Retinal pigment epithelial cell (primary cell): ENCODE measurements around the gene DUOX1.

Experiments
- DNase-seq: peaks from one replicate; pipeline ENCODE4 v3.0.0-alpha.2; 2010; ENCODE audit warnings: low read depth
- H3K4me3 ChIP-seq: 2 replicates; pipeline ENCODE4 v1.5.1; 2011; ENCODE audit warnings: mild to moderate bottlenecking, low read length, control low read depth, moderate library complexity
- TF ChIP-seq, protein P1 (sequence below): conservative IDR thresholded peaks from 2 replicates; pipeline ENCODE4 v1.5.1; 2011; ENCODE audit warnings: low read depth, low read length, control low read depth, inconsistent platforms

Gene DUOX1

DNA sequence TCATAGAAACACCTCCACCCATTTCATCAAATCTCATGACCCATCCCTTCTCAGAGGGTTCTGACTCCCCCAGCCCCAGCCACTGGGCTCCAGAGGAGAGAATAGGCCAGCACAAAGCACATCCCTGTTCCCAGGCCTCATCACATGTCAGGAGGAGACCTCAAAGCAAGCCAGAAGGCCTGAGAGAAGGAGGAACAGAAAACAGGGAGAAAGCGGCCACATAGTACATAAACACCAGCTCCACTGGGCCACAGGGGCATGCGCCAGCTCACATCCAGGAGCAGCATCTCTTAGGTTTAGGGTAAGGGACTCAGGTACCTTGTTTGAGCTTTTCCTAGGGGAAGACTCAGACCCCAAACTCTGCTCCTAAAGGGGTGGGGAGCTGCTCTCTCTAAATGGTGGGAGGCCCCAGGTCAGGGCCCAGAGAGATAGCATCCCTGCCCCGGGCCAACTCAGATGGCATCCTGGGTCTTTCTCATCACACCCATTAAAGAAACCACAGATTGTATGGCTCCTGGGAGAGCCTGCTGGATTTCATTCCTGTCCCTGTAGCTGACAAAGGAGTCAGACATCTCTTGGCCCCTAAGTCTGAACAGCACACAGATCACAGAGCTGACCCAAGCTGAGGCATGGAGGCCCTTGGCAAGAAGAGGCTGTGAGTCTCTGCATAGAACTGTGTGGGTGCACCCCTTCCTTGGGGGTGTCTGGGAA lies 55.4 kb downstream of the DUOX1 start:
- DNase-seq = no peak
- no peak overlapping the region for H3K4me3 ChIP-seq
- TF ChIP-seq, protein P1, sequence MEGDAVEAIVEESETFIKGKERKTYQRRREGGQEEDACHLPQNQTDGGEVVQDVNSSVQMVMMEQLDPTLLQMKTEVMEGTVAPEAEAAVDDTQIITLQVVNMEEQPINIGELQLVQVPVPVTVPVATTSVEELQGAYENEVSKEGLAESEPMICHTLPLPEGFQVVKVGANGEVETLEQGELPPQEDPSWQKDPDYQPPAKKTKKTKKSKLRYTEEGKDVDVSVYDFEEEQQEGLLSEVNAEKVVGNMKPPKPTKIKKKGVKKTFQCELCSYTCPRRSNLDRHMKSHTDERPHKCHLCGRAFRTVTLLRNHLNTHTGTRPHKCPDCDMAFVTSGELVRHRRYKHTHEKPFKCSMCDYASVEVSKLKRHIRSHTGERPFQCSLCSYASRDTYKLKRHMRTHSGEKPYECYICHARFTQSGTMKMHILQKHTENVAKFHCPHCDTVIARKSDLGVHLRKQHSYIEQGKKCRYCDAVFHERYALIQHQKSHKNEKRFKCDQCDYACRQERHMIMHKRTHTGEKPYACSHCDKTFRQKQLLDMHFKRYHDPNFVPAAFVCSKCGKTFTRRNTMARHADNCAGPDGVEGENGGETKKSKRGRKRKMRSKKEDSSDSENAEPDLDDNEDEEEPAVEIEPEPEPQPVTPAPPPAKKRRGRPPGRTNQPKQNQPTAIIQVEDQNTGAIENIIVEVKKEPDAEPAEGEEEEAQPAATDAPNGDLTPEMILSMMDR = no peak

DNA sequence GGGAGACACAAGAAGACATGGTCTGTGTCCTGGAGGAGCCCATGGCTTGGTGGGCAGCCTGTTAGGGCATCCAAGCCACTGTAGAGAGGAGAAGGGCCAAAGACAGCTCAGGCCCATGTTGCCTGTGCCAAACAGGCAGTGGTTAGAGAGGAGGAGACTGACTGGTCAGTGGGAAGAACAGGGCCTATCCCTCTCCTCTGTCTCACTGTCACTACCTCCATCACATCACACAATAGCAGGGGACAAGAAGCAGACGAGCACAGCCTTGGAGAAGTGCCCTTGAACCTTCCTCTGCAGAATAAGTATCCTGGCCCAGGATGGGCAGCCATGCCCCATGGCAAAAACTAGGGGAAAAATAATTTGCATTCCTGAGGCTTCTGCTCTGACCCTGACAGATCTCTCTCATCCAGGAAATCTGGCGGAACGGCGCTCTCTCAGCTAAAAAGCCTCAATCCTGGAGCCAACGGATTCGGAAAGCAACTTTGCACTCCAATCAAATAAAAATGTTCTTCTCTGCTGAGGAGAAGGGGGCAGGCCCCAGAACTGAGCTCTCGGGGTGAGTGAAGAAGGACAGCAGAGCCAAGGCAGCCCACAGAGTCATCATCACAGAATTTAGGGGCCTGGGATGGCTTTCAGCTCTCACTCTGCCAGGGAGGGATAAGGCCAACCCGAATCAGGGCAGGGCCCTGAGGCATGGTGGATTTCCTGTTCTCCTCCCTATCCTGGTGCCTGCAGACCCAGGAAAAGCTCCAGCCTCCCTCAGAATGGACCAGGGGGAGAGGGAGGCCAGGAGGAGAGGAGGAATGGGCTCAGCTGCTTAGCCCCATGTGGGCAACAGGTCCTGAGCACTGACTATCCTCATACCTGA lies 56.3 kb downstream of the DUOX1 start:
- TF ChIP-seq, protein P1 = no peak
- no peak for DNase-seq
- no peak overlapping the region for H3K4me3 ChIP-seq

DNA sequence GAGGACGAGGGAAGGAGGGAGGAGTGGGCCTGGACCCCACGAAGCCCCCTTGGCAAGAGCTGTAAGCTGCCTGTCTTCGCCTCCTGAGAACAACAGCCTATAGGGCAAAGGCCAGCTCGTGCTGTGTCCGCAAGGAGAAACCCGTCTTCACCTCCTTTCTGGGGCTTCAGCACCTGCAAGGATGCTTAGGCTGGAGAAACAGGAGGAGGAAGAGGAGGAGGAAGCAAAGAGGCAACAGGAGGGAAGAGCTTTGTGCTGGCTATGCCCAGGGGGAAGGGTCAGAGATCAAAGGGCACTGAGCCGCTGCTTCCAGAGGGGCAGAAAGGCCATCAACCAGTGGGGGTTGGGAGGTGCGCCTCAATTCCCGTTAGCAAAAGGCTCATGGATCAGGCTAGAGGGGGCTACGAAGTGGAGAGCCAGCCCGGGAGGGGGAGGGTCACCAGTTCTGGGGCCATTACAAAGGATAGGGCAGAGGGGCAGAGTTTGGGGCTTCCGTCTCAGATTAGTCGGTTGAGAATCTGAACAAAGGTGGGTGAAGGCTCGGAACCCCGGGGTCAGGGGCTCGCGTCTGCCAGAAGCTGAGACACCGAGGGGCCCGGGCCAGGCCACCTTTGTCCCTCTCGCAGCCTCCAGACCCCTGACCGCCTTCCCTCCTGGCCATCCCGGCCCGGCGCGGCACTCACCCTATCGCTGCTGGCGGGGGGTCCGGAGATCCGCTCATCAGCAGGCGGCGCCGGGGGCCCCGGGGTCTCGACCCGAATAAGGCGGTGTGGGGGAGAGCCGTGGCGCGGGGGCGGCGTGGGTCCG lies 57.2 kb downstream of the DUOX1 start:
- TF ChIP-seq, protein P1 = no peak
- peak overlapping the region; percentile 75 for H3K4me3 ChIP-seq
- no peak for DNase-seq

DNA sequence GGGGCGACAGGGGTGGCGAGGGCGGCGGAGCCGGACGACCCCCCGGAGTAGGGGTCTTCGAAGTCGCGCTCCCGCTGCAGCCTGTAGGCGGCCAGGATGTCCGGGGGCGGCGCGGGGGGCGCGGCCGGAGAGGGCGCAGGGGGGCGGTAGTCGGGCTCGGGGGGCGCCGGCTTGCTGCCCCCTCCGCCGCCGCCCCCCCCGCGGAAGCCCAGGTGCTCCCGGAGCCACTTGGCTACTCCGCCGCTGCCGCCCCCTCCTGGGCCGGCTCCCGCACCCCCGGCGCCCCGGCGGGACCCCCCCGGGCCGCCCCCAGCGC lies 57.7 kb downstream of the DUOX1 start:
- peak overlapping the region; percentile 75 for H3K4me3 ChIP-seq
- TF ChIP-seq, protein P1 = no peak
- DNase-seq = no peak

DNA sequence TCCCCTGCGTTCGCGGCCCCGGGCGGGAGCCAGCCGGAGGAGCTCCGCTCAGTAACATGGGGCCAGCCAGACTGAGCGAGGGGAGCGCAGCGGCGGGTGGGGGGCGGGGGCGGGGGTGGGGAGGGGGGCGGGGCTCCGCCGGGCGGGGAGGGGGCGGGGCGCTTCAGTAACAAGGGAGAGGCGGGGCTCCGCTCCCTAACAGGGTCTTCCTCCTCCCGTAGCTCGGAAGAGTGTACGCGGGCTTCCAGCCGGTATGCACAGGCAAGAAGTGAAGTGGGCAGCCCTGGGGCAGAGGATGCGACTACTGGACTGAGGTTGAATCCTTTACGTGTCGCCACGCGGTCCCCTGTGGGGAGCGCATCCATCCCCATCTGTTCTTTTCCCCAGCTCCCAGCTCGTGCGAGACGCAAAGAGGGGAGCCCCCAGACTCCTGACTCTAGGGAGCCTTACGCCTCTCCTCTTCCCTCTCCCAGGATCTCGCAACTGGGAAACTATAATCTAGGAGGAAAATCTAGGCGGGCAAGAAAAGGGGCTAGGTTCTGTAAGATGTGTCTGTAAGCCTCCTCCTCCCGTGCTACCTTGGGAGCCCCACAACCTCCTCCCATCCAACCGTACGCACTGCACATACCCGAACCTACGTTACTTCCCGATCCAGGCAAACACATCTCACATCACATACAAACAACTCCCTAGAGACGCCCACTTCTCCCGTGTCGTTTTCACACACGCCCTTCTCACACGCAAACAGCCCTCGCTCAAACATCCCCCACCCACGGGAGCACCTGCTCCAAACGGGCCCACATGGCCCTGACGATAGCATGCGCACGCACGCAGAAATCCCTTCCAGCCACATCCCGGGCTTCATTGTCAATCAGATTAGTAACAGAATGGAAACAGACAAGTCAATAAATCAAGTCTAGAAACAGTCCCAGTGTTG lies 58.4 kb downstream of the DUOX1 start, which contains the start of gene SHF:
SHF (minus strand) TSS at position 73 of the 937 bp plus-strand sequence; CDS start at position 58, 15 bp downstream.
- H3K4me3 ChIP-seq = peak within 1 kb of the TSS; percentile 75
- TF ChIP-seq, protein P1 = no peak
- DNase-seq = no peak

DNA sequence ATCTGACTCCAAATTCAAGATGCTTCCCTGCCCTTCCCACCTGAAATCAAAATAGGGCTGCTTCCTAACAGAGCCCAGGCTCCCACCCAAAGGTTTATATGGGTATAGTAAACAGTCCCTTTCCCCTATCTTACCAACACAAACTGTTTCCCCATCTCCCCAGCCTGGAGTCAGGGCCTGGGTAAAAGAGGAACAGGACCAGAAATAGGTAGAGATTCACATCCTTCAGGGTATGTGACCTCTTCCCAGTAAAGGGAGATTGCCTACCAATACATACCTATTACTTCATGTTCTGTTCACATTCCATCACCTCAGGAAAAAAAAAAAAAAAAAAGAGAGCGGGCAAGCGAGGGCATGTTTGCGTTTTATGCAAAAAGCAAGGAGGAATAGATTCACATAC lies 67.7 kb downstream of the DUOX1 start:
- DNase-seq = no peak
- TF ChIP-seq, protein P1 = no peak
- no peak overlapping the region for H3K4me3 ChIP-seq
